Endometrium (tissue), 2 donors: Measurements from ENCODE around the gene SEC23IP.

Source experiments
- FAIRE-seq: peaks from 2 replicates; lab custom pipeline; 2012; peaks lifted over from hg19 to GRCh38; lab: Jason Lieb, UNC
- donor health status: control.
- donor health status: control.

The SEC23IP gene

DNA sequence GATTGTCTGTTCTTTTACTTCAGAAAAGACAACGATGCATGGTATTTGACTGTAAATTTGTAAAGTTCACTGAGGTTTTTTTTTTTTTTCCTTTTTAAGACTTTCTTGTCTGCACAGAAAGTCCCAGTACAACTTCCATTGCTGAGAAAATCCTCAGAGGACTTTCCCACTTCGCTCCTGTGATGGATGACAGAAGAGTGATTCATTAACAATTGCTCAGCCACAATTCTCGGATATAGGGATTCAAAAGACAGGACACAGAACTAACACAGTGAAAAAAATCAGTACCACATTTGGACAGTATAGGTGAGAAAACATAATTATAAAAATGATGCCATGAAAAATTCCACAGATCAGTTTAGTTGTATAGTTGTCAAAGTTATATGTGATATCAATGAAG lies 48.0 kb downstream of the SEC23IP start:
- FAIRE-seq: no peak

DNA sequence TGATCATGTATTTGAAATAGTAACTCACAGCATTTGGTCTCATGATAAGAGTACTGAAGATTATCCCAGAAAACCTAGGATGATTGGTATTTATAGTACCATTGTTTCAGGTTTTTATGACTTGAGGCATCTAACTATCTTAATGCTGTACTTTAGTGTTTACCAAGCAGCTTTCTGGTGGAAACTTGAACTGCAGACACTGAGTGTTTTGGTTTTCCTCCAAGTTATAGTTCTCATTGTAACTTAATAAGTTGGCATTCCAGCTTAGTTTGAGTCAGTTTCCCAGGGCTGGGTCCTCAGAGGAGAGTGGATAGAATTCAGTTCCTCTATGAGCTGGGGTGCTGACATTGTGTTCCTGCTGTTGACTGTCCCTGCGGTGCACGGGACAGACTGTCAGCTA lies 50.4 kb downstream of the SEC23IP start:
- no peak for FAIRE-seq

GRCh38 chr10:119945805-119946204 lies 53.3 kb downstream of the SEC23IP start:
- no peak for FAIRE-seq

DNA sequence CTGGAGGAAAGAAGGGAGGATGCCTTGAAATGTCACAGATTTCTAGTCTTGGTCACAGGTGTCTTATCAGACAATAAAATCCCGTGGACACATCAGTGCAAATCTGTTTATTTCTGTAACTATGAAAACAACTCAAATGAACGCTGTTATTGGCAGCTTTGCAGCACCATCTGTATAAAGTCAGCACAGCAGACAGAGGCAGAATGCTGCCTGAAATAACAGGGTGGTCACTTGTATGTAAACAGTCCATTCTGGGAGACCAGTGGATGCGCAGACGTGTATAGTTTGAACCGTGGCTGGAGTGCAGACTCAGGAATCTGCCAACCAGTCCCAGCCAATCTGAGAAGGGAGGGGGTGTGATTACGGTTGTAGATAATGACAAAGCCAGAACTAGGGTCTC lies 54.8 kb downstream of the SEC23IP start:
- no peak for FAIRE-seq

GRCh38 chr10:119957451-119957850 lies 64.9 kb downstream of the SEC23IP start:
- no peak for FAIRE-seq

GRCh38 chr10:119962837-119963236 lies 70.3 kb downstream of the SEC23IP start:
- FAIRE-seq: no peak

GRCh38 chr10:119967066-119967465 lies 74.5 kb downstream of the SEC23IP start:
- no peak for FAIRE-seq

- FAIRE-seq: no peak
Measured at GRCh38 chr10:119969609-119970008, 77.1 kb downstream of the SEC23IP start.

GRCh38 chr10:119970107-119970506 lies 77.6 kb downstream of the SEC23IP start:
- FAIRE-seq: no peak

DNA sequence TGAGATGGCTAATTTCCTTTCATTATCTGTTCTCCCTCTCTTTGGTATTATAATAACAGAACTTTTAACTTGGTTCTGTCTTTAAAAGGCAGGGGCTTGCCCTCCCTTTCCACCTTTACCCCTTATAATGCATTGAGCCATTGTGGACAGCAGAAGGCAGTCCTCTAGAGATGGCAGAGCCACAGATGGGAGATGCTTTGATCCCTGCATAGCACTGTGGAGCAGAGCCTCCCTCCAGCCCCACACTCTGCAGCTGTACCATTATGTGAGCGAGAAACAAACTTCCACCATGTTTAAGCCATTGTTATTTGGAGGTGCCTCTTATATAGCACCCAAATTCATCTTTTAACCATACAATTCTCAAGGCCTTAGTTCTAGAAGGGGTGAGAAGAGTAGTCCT lies 78.4 kb downstream of the SEC23IP start:
- FAIRE-seq: no peak

- no peak for FAIRE-seq
Measured at GRCh38 chr10:119973281-119973680, 80.8 kb downstream of the SEC23IP start.

GRCh38 chr10:119976421-119976820 lies 83.9 kb downstream of the SEC23IP start:
- no peak for FAIRE-seq

DNA sequence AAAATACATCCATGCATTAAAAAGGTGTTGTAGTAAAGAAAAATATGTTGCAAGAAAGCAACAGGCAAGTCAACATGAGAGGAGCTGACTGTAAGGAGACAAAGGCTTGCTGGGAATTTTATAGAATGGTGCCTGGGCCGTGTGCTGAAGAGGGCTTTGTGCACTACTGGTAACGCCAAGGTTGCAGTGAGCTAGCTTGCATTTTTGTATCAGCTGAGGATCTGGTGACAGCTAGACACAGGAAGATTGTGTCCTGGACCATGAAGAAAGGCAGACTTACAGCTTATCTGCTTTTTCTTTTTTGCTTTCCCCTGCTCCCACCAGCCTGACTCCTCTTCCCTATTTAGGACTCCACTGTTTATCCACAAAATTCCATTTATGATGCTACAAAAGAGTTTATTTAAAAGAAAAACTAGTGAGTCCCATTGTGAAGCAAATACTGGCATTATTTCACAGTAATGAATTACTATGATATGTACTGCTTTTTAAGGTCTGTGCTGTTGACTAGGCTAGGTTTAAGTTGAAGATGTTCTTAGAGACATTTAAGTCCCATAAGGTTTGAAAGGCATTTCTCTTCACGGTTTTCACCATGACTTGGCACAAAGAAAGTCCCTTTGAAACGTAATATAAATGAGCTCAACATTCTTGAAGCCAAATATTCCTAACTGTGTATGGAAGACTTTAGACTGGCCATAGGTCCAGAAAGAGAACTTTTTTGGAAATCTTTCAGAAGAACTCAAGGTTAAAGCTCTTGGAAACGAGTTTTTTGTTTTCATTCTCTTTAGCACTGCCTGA lies 88.6 kb downstream of the SEC23IP start:
- no peak for FAIRE-seq

DNA sequence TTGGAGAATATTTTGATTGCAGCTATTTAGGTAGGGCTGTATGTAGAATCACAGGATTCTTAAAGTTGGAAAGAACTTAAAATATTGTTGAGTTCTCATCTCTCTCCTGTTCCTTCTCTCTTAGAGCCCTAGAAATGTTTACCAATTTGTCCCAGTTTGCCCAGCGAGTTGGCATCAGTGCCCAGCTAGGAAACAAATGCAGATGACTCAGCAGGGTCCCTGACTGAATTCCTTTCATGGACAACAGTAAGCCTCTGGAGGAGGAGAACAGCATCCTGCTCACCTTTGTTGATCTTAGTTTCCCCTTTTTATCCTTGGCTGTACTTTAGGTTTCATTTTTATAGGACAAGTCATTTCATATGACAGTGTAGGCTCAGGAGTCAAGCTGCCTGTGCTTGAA lies 89.3 kb downstream of the SEC23IP start:
- no peak for FAIRE-seq

GRCh38 chr10:119988333-119988732 lies 95.8 kb downstream of the SEC23IP start:
- no peak for FAIRE-seq

- no peak for FAIRE-seq
Measured at GRCh38 chr10:119989966-119990365, 97.4 kb downstream of the SEC23IP start.

- FAIRE-seq: no peak
Measured at GRCh38 chr10:119991066-119991465, 98.5 kb downstream of the SEC23IP start.

GRCh38 chr10:119991816-119992215 lies 99.3 kb downstream of the SEC23IP start:
- no peak for FAIRE-seq
